ENCODE measurements around the gene PCDH15. TPM values are rescaled to one million over a fixed set of nuclear protein-coding genes. Genes with fewer than 3 reads are reported as not detected.

PCDH15 gene
- total and polyA plus RNA-seq, 2 of the 8 experiments (the other 6 are each of a cell fraction or from before 2014, with no cell fraction given): 0.11 TPM; not detected in 1

DNA sequence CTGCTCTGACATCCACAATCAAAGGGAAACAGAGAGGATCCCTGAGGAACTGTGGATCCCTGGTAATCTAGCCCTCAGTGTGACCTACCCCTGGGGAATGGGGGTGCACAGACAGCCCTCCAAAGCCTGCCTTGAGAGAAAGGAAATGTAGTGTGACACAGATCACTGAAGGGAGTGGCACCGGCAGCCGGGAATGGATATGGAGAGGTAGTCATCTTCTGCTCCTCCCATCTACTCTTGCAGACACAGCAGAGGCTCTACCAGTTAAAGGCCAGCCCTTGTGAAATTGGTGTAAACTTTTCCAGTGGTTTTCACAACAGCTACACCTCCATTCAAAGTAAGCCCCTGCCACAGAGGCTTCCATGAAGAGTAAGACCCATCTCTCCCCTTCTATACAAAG lies 144.4 kb downstream of the PCDH15 start (continued):
- TF ChIP-seq TAF7 (optimal IDR thresholded peaks at IDR 0.05; ENCODE audit: borderline replicate concordance, low read depth, low read length) (no peak), RNF2 (IDR thresholded peaks at IDR 0.05; ENCODE audit: borderline replicate concordance, low read depth, low read length, missing control alignments, poor library complexity, severe bottlenecking) (no peak), KDM4A (IDR thresholded peaks at IDR 0.05; ENCODE audit: low read depth, low read length, severe bottlenecking) (no peak), SIRT6 (IDR thresholded peaks at IDR 0.05; ENCODE audit: low read length) (no peak), SIN3A (conservative IDR thresholded peaks at IDR 0.05 in 1 of 2, IDR thresholded peaks at IDR 0.05 in 1 of 2; ENCODE audit: low read depth in 1 of 2, low read length in 2 of 2) (no peak), CEBPB (IDR thresholded peaks at IDR 0.05; ENCODE audit: low read depth, low read length) (no peak), SAP30 (IDR thresholded peaks at IDR 0.05; ENCODE audit: insufficient read depth, insufficient replicate concordance, low read length) (no peak)
